CD4-positive, alpha-beta T cell treated with Interleukin-15 for 1 hour (primary cell): ENCODE data around the gene LYPD6B.
"Not testable (repeated sequence)": the region's sequence is repeated elsewhere in the genome, so short reads cannot be mapped to it uniquely, and the experiment has no call there.

Experiments
- DNase-seq: peaks from one replicate; pipeline ENCODE4 v3.0.0-alpha.2; 2020

The LYPD6B gene

GRCh38 chr2:149221898-149222297, 183.4 kb downstream of the LYPD6B start:
- no peak for DNase-seq

- no peak for DNase-seq
Observed at GRCh38 chr2:149223472-149224095, 185.1 kb downstream of the LYPD6B start.

GRCh38 chr2:149224543-149224942, 186.0 kb downstream of the LYPD6B start:
- DNase-seq = no peak

- no peak for DNase-seq
Observed at GRCh38 chr2:149225446-149225845, 186.9 kb downstream of the LYPD6B start.

- DNase-seq = no peak
Observed at GRCh38 chr2:149226790-149227189, 188.3 kb downstream of the LYPD6B start.

GRCh38 chr2:149235816-149236375, 197.4 kb downstream of the LYPD6B start:
- DNase-seq = no peak

- DNase-seq = no peak
Observed at GRCh38 chr2:149236410-149236809, 197.9 kb downstream of the LYPD6B start.

GRCh38 chr2:149246186-149246585, 207.7 kb downstream of the LYPD6B start:
- DNase-seq = no peak

GRCh38 chr2:149251436-149251835, 212.9 kb downstream of the LYPD6B start:
- DNase-seq = not testable (repeated sequence)

- DNase-seq = not testable (repeated sequence)
Observed at GRCh38 chr2:149256877-149257276, 218.4 kb downstream of the LYPD6B start.

GRCh38 chr2:149258531-149258930, 220.0 kb downstream of the LYPD6B start:
- DNase-seq = no peak

GRCh38 chr2:149259136-149259535, 220.6 kb downstream of the LYPD6B start:
- no peak for DNase-seq

- DNase-seq = no peak
Observed at GRCh38 chr2:149261692-149262091, 223.2 kb downstream of the LYPD6B start.
